C4-2B (cell line): ENCODE data around the gene HSFX3.

Experiments
- CTCF ChIP-seq: fragments of 450-650 bp; conservative IDR thresholded peaks from 2 replicates; pipeline ENCODE4 v1.5.1; 2017; ENCODE audit warnings: mild to moderate bottlenecking
- ZFX ChIP-seq: fragments of 450-650 bp; IDR thresholded peaks from 2 replicates; pipeline ENCODE4 v1.6.1; 2017

- TF ChIP-seq CTCF (no peak), ZFX (no peak)
Measured at GRCh38 chrX:149517308-149517707, 32.4 kb downstream of the HSFX3 start.
